ENCODE data around the gene USP46.

USP46 gene

DNA sequence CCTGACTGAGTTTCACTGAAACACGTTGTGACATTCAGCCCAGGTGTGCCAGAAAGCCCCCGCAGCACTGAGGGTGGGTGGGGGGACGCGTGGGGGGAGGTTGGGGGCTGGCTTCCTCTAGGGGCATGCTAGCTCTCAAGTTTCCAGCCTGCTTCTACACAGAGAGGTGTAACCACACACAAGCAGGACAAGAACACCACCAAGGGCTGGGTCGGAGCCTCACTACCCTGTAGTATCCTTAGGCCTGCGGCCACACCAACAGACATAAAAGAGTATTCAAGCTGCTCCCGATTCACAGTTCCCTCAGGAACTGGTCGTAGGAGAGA lies 1.8 kb downstream of the USP46 start:
- no peak for DNase-seq (ENCODE audit: low spot score)

DNA sequence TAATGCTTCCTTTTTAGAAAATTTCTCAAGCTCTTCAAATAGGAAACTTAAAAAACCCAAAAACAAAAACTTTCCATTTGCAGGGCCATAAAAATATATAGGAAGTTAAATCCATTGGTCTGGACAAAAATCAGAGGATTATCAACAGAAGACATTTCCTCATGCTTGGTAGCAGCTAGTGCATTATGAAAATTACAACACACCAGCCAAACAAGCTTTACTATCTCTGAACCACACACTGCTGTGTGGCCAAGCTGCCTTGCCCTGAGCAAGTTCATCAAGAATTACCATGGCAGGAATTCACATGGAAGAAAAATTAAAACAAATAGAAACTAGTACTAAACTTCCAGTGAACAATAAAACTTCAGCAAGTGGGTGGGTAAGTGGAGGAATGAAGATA lies 3.6 kb downstream of the USP46 start:
- no peak for DNase-seq (ENCODE audit: low spot score)

DNA sequence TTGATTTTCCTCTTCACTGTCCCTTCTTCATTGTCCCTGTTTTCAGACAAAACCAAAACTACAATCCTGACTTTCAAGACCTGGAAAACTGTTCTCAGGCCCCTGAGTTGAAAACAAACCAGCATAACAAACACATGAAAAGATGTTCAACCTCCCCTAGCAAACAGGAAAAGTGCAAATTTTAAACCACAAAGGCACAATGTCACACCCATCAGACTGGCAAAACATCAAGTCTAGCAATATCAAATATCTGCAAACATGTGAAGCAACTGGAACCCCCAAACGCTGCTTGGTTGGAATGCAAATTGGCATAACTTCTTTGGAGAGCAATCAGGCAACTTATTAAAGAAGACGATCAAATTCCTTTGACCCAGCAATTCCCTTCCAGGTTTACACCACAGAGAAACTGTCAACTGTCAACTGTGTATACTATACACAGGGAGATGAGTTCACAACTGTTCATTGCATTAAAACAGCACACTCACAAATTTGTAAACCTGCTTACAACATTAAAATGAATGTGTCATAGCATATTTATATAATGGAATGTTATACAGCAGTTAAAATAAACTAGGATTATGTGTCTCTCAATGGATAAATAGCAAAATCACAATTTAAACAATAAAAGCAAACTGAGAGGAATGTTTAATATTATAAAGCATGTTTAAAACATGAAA lies 7.0 kb downstream of the USP46 start:
- no peak for DNase-seq (ENCODE audit: low spot score)

DNA sequence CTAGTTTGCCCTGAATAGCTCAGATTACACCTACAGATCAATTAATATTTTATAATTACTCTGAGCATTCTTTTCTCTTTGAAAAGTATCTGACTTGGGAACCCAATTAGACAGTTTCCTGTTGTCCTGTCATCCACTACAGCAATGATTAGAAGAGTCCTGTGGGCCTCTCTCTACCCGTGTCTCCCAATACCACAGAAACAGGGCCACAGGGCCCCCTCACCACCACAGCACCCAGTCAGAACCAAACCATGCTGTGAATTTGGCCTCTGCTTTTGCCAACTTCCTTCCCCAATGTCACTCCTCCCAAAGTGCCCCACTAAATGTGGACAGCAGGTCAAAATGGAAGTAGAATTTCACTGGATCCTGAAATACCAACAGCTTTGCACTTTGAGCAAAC lies 10.3 kb downstream of the USP46 start:
- DNase-seq (ENCODE audit: low spot score), result no peak

DNA sequence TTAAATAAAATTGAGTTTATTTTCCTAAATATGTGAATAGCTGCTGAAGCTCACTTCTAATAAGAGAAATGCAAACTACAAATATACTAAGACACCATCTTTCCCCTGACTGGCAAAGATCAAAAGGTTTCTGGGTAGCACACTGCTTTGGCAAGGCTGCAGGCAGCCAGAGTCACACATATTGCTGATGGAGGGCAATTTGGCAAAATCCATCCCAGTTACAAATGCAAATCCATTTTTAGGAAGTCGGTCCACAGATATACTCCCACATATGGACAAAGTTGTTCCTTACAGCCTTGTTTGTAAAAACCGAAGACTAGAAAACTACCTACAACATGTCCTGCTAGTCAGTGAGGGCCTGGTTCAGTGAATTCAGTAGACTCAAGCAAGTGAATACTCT lies 12.4 kb downstream of the USP46 start:
- no peak for DNase-seq (ENCODE audit: low spot score)

DNA sequence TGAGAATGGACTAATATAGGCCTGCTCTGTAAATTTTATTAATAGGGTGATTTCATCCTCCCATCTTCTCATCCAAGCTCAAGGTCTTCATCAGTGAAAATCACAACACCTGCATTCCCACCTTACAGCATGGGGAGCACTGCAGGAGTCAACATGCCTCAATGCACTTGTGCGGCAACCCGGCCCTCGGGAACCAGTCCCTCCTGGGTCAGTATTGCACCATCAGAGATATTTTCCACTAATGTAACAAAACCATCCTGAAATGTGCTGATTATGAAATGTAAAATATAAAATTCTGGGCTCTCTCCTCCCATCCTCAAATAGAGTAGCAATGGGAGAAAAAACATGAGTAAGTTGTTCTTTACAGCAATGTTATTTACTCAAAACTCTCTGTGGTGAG lies 13.0 kb downstream of the USP46 start:
- DNase-seq (ENCODE audit: low spot score), result no peak

DNA sequence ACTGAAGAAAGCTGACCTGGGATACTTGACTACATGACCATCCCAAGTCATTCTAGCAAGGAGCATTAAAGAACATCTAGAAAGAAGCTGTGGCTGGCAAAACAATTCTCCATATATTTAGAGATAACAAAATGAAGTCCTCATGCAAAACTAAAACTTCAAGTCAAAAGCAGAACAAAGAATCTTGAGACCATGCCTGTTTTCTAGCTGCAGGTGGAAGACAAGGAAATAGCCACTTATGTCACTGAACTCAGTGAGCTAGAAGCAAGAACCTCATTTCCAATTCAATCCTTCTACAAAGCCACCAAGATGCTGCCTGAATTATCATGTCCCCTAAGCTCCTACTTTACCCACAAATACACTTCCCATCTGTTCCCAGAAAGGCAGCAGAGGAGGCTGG lies 13.8 kb downstream of the USP46 start:
- DNase-seq (ENCODE audit: low spot score), result no peak

DNA sequence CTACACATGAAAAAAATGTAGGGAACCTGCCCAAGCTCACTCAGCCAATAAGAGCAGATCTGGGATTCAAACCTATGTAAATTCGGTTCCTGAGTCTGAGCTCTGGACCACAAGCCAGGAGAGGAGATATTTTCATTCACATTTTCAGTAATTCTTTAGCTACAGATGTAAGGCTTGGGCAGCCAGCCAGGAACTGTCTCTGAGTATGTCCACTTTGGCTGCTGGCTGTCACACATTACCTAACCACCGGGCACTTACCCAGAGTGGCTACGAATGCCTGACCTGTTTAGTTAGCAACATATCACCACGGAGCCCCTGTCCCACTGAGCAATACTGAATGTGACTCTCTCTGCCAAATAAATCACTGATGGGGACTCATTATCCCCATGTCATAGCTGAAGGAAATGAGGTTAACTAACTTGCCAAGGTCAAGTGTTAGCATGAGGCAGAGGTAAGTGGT lies 15.3 kb downstream of the USP46 start:
- no peak for DNase-seq (ENCODE audit: low spot score)

DNA sequence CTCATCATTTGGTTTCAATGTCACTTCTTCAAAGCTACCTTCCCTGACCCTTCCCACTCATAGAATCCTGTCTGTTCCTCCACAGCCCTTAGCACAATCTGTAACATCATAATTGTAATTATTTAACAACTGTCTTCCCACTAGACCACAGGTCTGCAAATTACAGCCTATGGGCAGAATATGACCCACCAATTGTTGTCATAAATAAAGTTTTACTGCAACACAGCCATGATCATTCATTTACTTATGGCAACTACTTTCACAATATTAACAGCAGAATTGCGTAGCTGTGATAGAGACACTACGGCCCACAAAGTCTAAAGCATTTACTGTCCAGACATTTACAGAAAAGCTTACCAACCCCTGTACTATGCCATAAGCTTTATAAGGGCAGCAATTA lies 15.9 kb downstream of the USP46 start:
- no peak for DNase-seq (ENCODE audit: low spot score)

DNA sequence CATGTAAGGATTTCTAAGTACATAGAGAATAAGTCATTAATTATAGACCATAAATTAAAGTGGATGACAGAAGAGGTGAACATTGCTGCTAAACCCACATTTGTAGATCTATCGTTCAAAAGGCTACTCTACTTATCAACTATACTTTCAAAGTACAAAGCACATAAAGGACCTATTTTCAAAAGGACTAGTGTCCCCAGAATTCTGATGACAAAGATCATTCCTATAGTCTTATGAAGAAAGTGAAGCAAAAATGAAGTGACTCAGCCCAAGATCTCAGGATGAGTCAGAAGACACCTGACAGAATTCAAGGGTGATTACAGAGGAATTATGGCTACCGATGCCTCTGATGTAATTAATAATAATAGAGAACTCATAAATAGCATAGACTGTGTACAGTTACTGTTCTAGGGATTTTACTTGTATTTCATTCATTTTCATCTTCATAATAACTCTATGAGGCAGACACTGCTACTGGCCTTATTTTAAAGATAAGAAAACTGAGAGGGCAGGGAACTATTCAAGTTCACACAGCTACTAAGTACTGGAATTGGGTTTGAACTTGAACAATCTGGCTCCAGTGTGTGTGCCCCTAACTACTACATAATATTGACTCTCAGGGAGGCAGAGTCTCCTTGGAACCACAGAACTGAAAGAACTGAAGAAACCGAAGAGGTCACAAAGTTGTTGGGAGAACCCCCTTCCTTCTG lies 17.1 kb downstream of the USP46 start:
- DNase-seq (ENCODE audit: low spot score), result no peak

DNA sequence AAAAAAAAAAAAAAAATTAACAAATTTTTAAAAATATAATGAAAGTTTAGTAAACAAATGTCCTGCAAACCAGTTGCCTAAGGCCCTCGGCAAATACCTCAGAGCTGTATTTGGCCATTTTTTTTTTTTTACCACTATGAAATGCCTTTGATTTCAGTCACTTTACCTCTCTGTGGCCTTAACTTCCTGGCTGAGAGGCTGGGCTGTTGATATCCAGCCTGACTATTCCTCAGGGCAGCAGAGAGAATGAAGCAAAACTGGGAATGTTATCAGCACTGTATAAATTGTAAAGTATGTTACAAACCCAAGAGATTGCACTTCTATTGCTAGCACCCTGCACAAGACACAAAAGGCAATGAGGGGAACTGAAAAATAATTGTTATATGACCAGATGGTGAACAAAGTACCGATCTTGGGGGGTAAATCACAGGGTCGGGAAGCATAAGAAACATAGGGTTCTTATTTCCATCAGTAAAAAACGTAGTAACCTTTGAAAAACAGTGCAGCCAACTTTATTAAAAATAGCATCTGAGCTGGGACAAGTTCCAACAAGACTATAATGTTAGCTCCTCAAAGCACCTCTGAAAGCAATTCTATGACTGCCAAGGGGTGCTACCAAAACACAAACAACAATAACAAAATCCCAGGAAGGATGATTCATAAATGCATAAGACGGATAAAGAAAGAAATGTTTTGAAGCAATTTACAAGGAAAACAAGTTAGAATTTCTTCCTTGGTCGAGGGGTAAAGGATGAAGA lies 18.1 kb downstream of the USP46 start:
- DNase-seq (ENCODE audit: low spot score), result no peak

DNA sequence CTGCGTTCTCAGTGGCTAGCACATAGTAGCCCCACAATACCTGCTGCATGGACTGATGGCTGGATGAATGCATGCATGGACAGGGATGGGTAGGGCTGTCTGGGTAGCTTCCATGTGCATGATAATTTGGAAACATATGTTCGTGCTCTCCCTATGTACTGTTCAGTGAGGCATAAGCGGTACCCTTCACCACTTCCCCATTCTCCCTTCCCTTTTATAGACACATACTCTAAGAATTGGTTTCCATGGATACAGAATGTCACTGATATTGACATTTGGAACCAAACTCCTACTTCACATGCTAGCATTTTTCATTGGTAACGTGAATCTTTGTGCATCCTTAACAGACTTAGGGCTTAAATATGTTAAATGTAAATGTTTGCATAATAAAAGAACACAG lies 20.4 kb downstream of the USP46 start:
- no peak for DNase-seq (ENCODE audit: low spot score)

DNA sequence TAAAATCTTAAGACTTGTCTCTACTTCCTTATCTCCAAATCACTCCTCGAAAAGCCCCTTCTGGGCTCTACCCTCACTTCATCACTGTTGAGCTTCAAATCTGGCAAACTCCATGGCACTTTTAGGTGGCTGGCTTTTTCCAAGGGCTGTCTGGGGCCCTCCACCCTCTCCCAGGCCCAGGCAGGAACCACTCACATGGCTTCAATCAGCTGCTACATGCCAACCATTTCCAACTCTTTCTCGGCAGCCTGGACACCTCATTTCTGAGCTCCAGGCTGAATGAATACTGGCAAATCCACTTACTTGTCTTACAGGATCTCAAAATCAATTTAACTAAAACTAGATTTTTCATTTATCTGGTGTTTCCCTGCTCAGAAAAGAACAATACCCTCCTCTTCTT lies 22.0 kb downstream of the USP46 start:
- no peak for DNase-seq (ENCODE audit: low spot score)

DNA sequence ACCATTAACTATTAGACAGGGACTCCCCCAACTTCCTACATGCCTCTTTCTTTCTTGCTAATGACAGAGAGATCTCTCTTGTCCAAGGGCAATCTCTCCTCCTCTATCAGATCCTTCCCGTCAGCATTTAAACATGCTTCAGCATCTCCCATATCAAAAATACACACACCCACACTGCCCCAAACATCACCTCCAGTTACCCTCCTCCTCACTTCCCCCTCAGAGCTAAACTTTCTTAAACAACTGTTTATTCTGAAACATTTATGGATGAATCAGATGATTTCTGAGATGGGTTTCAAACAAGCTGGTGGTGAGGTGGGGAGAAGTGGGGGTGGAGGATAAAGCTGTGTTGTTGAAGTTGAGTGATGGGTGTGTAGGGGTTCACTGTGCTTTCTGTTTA lies 23.5 kb downstream of the USP46 start:
- no peak for DNase-seq (ENCODE audit: low spot score)

DNA sequence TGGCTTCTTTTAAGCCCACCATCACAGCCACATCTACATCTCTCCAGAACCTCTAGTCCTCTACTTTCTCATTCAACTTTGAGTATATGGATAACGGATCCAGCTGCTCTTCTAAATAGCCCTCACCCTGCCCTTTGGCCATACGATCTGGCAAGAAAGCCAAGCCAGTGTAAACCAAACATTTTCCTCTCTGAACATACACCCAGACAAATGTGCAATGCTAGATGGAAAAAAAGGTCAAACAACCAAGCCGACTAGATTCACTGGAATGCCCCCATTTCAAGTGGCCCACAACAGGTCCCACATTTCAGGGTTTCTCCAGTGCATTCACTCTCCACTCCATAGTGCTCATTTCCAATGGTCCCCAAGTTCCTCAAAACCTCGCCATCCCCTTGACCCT lies 24.0 kb downstream of the USP46 start:
- no peak for DNase-seq (ENCODE audit: low spot score)

DNA sequence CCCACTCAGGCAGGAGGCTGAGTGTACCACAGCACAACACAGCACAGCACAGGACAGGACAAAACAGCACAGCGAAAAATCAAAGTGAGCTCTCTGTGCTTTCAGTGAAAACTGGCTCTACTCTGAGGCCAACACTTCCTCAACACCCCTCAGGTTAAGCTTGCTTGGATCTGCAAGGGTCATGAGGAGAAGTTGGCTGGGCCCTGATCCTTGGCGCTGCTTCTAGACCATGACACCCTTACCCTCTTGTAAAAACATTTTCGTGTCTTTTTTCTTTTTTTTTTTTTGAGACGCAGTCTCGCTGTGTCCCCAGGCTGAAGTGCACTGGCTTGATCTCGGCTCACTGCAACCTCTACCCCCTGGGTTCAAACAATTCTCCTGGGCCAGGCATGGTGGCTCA lies 25.3 kb downstream of the USP46 start:
- DNase-seq (ENCODE audit: low spot score), result no peak

DNA sequence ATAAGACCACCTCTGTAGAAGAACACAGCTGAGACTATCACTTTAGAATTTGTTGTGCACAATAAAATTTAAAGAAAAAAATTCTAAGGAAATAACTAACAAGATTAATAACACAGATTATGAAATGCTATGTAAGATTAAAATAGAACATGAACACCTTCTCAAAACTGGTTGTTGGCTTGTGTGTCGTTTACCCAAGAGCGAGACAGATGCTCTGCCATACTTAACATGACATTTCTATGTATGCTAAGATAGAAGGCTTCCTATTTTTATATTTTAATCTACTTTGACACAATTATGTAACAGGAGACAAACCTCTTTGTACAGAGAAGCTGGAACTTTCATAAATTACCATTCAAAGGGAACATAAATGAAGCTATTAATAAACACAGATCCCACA lies 30.1 kb downstream of the USP46 start:
- no peak for DNase-seq (ENCODE audit: low spot score)

DNA sequence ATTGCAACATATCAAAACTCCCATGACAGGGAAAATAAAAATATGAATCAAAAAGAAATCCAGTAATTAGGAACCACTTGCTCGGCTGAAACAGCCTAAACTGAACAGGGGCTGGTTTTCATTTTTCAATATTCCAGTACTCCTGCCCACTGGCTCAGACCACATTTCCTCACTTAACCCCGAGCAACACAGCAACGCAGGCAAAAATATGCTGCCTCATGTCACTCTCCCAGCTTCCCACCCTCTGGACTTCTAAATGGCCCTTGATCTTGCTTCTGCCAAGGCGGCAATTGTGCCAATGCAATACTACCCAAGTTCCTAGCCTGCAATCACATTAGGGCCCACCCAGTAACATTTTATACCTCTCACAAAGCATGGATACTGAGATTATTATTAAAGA lies 30.6 kb downstream of the USP46 start:
- DNase-seq (ENCODE audit: low spot score), result no peak

DNA sequence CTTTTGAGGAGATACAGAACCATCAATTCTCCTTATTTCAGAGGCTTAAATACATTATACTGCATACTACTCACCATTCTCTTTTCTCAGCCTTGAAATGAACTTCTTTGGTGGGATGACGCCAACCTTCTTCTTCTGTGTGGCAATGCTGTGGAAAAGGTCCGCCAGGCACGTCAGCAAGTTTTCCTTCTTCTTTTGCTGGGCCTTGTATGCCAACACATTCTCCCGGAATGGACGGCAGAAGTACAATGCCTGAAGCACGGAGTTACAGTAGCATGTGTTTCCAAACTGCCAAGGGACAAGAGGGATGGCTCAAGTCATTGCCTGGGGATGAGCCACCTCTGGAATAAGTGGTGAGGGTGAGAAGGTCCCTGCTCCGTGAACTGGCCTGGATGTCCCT lies 31.2 kb downstream of the USP46 start:
- no peak for DNase-seq (ENCODE audit: low spot score)

DNA sequence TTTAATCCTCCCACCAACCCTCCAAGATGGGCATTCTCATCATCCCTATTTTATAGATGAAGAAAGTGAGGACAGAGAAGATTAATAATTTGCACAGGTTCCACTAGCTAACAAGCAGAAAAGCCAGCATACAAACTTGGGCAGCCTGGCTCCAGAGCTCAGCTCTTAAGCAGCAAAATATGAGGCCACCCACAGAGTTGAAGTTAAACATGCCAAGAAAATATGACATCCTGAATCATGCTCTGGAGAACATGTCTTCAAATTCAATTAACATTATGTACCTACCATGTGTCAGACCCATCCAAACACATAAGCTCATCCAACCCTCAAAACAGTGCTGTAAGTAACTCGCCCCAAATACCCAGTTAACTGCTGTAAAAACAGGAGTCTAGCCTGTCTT lies 33.9 kb downstream of the USP46 start:
- DNase-seq (ENCODE audit: low spot score), result no peak

DNA sequence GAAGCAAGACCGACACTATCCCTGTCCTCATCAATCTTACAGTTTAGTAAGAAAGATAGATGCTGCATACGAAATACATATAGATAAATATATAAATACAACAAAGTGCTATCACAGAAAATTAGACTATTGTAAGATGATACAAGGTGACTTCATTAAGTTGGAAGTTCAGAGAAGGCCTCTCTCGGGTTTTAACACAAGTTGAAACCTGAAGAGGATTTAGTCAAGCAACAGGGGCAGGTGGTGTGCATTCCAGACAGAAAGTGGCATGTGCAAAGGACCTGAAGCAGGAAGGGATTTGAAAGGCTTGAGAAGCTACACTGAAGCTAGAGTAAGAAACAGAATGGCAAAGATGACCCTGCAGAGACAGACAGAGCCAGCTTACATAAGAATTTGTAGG lies 36.5 kb downstream of the USP46 start:
- no peak for DNase-seq (ENCODE audit: low spot score)

DNA sequence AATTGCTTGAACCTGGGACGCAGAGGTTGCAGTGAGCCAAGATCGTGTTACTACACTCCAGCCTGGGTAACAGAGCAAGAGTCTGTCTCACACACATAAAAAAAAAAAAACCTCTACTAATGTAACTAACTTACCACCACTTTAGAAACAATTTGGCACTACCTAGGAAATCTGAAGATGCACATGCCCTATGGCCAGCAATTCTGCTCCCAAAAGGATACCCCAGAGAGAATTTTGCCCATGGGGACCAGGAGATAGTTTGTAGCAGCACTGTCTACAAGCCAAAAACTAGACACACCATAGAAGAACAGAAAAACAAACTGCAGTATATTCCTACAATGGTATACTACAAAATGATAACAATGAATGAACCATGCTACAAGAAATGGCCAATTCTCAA lies 37.5 kb downstream of the USP46 start:
- no peak for DNase-seq (ENCODE audit: low spot score)

DNA sequence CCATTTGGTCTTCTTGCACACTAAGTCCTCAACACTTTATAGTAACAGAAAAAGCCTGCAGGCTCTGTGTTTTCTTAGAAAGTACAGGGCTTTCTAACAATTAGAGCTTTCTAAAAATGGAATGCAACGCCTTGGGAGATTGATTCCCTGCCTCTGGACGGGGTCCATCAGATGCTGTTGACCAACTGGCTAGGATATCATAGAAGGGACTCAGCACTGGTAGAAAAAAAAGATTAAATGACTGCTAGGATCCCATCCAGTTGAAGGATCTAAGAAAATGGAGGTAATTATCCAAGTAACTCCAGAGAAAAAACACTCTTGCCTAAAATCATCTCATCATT lies 39.5 kb downstream of the USP46 start:
- DNase-seq (ENCODE audit: low spot score), result no peak

Data from left forelimb (tissue), 1 donor.